Tibial nerve (tissue), 4 donors: ENCODE data around the gene LHX3.

Experiments used
- CTCF ChIP-seq, 5 experiments: fragments of 200-600 bp in 3 of 5; fragments of 450-650 bp in 2 of 5; sonication (generic) in 3 of 5; IDR thresholded peaks; one replicate each; pipeline ENCODE4 v1.5.1; 2016 to 2019; ENCODE audit warnings: antibody characterized with exemption in 5 of 5, mild to moderate bottlenecking in 3 of 5, moderate library complexity in 2 of 5
- EP300 ChIP-seq, 2 donors: sonication (generic); formaldehyde crosslinking; IDR thresholded peaks; one replicate each; pipeline ENCODE4 v1.6.1; 2017; ENCODE audit warnings: antibody characterized with exemption in 2 of 2, mild to moderate bottlenecking in 1 of 2
- POLR2A ChIP-seq, 2 donors: fragments of 450-650 bp; IDR thresholded peaks; one replicate each; pipeline ENCODE4 v1.6.1; 2017; ENCODE audit warnings: antibody characterized with exemption in 2 of 2, mild to moderate bottlenecking in 2 of 2, moderate library complexity in 2 of 2

GRCh38 chr9:136222166-136222905 lies 17.4 kb upstream of the LHX3 start:
- TF ChIP-seq POLR2A (IDR thresholded peaks at IDR 0.05) = no peak
- TF ChIP-seq EP300 (IDR thresholded peaks at IDR 0.05) = no peak
- no peak for TF ChIP-seq CTCF (IDR thresholded peaks at IDR 0.05)
